ENCODE results near the gene DIS3L2.
"Not testable (repeated sequence)": the region's sequence is repeated elsewhere in the genome, so short reads cannot be mapped to it uniquely, and the experiment has no call there.

The DIS3L2 gene

GRCh38 chr2:232013701-232014353 is 52.3 kb downstream of the DIS3L2 start:
- DNase-seq, result peak; percentile 91

- DNase-seq, result no peak
These were observed 53.2 kb downstream of the DIS3L2 start for GRCh38 chr2:232014681-232015080.

- no peak for DNase-seq
These were observed 56.7 kb downstream of the DIS3L2 start for GRCh38 chr2:232018181-232018580.

GRCh38 chr2:232022718-232023117 is 61.2 kb downstream of the DIS3L2 start:
- DNase-seq, result peak; percentile 9

GRCh38 chr2:232023426-232023825 is 61.9 kb downstream of the DIS3L2 start:
- no peak for DNase-seq

GRCh38 chr2:232024457-232024856 is 62.9 kb downstream of the DIS3L2 start:
- no peak for DNase-seq

- no peak for DNase-seq
These were observed 65.4 kb downstream of the DIS3L2 start for GRCh38 chr2:232026910-232027309.

- DNase-seq, result no peak
These were observed 66.0 kb downstream of the DIS3L2 start for GRCh38 chr2:232027530-232027929.

GRCh38 chr2:232028071-232028470 is 66.6 kb downstream of the DIS3L2 start:
- no peak for DNase-seq

- peak; percentile 15 for DNase-seq
These were observed 67.1 kb downstream of the DIS3L2 start for GRCh38 chr2:232028631-232029030.

GRCh38 chr2:232029346-232029745 is 67.8 kb downstream of the DIS3L2 start:
- no peak for DNase-seq

GRCh38 chr2:232030229-232030628 is 68.7 kb downstream of the DIS3L2 start:
- DNase-seq, result no peak

GRCh38 chr2:232035292-232035691 is 73.8 kb downstream of the DIS3L2 start:
- DNase-seq, result not testable (repeated sequence)

GRCh38 chr2:232036876-232037275 is 75.4 kb downstream of the DIS3L2 start:
- DNase-seq, result not testable (repeated sequence)

GRCh38 chr2:232038251-232038880 is 76.9 kb downstream of the DIS3L2 start:
- DNase-seq, result no peak

- no peak for DNase-seq
These were observed 77.5 kb downstream of the DIS3L2 start for GRCh38 chr2:232038881-232039485.

- peak; percentile 11 for DNase-seq
These were observed 81.5 kb downstream of the DIS3L2 start for GRCh38 chr2:232042911-232043574.

GRCh38 chr2:232043966-232044365 is 82.5 kb downstream of the DIS3L2 start:
- no peak for DNase-seq

GRCh38 chr2:232049350-232049749 is 87.8 kb downstream of the DIS3L2 start:
- no peak for DNase-seq

GRCh38 chr2:232052591-232052990 is 91.1 kb downstream of the DIS3L2 start:
- no peak for DNase-seq

- no peak for DNase-seq
These were observed 92.3 kb downstream of the DIS3L2 start for GRCh38 chr2:232053777-232054176.

- no peak for DNase-seq
These were observed 96.8 kb downstream of the DIS3L2 start for GRCh38 chr2:232058063-232058877.

GRCh38 chr2:232058931-232059330 is 97.4 kb downstream of the DIS3L2 start:
- no peak for DNase-seq

Measured in fibroblast of skin of back (primary cell).